Panc1 (cell line): ENCODE measurements around the gene EPHX1.

Experiments
- CTCF ChIP-seq: fragments of 450-650 bp; IDR thresholded peaks from 2 replicates; pipeline ENCODE4 v1.5.1; 2017; ENCODE audit warnings: mild to moderate bottlenecking
- POLR2AphosphoS5 ChIP-seq: IDR thresholded peaks from 2 replicates; pipeline ENCODE4 v1.6.1; 2012; ENCODE audit warnings: mild to moderate bottlenecking, low read depth, low read length, moderate library complexity
- REST ChIP-seq, 2 experiments: IDR thresholded peaks; 2 replicates each; pipeline ENCODE4 v1.6.1; 2011 to 2012; ENCODE audit warnings: low read depth in 2 of 2, control low read depth in 1 of 2, low read length in 1 of 2, mild to moderate bottlenecking in 1 of 2, moderate library complexity in 1 of 2; ENCODE audit not compliant: insufficient read depth in 1 of 2
- SIN3A ChIP-seq: IDR thresholded peaks from 2 replicates; pipeline ENCODE4 v1.6.1; 2012; ENCODE audit warnings: low read depth, mild to moderate bottlenecking, low read length, moderate library complexity, borderline replicate concordance; ENCODE audit not compliant: insufficient read depth
- TCF7L2 ChIP-seq: IDR thresholded peaks from 2 replicates; pipeline ENCODE4 v1.6.1; 2011; ENCODE audit warnings: mild to moderate bottlenecking, low read depth, low read length, inconsistent platforms

DNA sequence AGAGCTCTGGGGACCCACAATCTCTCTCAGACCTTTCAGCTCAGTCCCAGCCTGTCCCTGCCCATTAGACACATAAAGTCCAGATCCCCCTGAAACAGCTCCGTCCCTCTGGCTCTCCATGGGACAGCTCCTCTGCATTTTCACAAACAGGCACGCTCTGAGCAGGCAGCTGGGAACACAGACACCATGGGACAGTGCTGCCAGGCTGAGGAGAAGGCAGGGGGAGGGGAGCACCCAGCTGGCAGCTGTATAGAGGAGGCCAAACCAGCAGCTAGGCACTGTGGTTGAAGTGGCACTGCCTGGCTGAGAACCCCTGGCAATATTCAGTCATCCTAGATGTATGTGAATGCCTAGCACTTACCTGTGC is 70.3 kb downstream of the EPHX1 start:
- TF ChIP-seq CTCF (no peak), TCF7L2 (no peak), REST (IDR thresholded peaks at IDR 0.05; ENCODE audit: insufficient read depth in 1 of 2, low read depth in 2 of 2, low read length in 1 of 2) (no peak), POLR2AphosphoS5 (no peak), SIN3A (no peak)
